Measurements from ENCODE around the gene PES1. TPM values are rescaled to one million over a fixed set of nuclear protein-coding genes. Genes with fewer than 3 reads are reported as not detected.
"Not testable (repeated sequence)": the region's sequence is repeated elsewhere in the genome, so short reads cannot be mapped to it uniquely, and the experiment has no call there.

Gene PES1
- total RNA-seq, 1 donor from 2014 or later = 68.2 TPM

GRCh38 chr22:30572840-30573593 is 18.7 kb downstream of the PES1 start:
- Mint-ChIP-seq H3K27me3 (ENCODE audit: low read depth) (peaks cover 48% of the 10 kb centered on the region), H3K4me1 (peaks cover 2% of the 10 kb centered on the region), H3K4me3 (no peak overlapping the region), H3K9me3 (peaks cover 4% of the 10 kb centered on the region), H3K27ac (no peak overlapping the region), H3K36me3 (peaks cover 8% of the 10 kb centered on the region)
- no peak for DNase-seq (ENCODE audit: low spot score in 2 of 2, unreplicated experiment in 2 of 2)
- no peak for TF ChIP-seq CTCF (IDR thresholded peaks at IDR 0.05; ENCODE audit: unreplicated experiment)

DNA sequence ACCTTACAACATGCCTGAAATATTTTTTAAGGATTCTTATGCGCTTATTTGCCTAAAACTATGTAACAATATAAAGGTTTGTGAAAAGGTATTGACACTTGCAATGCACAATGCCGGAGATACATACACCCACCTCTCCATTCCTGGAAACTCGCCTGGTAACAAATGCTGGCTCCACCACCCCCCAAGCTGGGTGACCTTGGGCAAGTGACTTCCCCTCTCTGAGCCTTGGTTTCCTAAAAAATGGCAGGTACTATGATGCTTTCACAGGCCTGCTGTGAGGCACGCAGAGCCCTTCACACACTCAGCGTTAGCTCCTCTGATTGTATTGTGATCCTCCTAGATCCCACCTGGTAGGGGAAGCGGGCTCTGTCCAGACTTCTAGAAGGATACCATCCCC is 19.5 kb downstream of the PES1 start:
- peaks cover 8% of the 10 kb centered on the region for H3K36me3 Mint-ChIP-seq
- peaks cover 4% of the 10 kb centered on the region for H3K9me3 Mint-ChIP-seq
- peaks cover 2% of the 10 kb centered on the region for H3K4me1 Mint-ChIP-seq
- no peak for DNase-seq (ENCODE audit: low spot score in 2 of 2, unreplicated experiment in 2 of 2)
- TF ChIP-seq CTCF (IDR thresholded peaks at IDR 0.05; ENCODE audit: unreplicated experiment) = no peak
- no peak overlapping the region for H3K4me3 Mint-ChIP-seq
- H3K27me3 Mint-ChIP-seq (ENCODE audit: low read depth) = peaks cover 52% of the 10 kb centered on the region
- no peak overlapping the region for H3K27ac Mint-ChIP-seq

- H3K36me3 Mint-ChIP-seq = no peaks in the 10 kb centered on the region
Measured at GRCh38 chr22:30569674-30570202, 22.0 kb downstream of the PES1 start.

GRCh38 chr22:30568137-30568805 is 23.4 kb downstream of the PES1 start:
- no peak overlapping the region for H3K27ac Mint-ChIP-seq
- H3K4me3 Mint-ChIP-seq = no peak overlapping the region
- H3K4me1 Mint-ChIP-seq = no peaks in the 10 kb centered on the region
- no peaks in the 10 kb centered on the region for H3K36me3 Mint-ChIP-seq
- H3K27me3 Mint-ChIP-seq (ENCODE audit: low read depth) = peaks cover 51% of the 10 kb centered on the region
- DNase-seq (ENCODE audit: low spot score in 2 of 2, unreplicated experiment in 2 of 2) = no peak
- H3K9me3 Mint-ChIP-seq = peaks cover 4% of the 10 kb centered on the region
- TF ChIP-seq CTCF (IDR thresholded peaks at IDR 0.05; ENCODE audit: unreplicated experiment) = no peak

More at GRCh38 chr22:30569674-30570202, 22.0 kb downstream of the PES1 start:
- TF ChIP-seq CTCF (IDR thresholded peaks at IDR 0.05; ENCODE audit: unreplicated experiment) = no peak
- Mint-ChIP-seq H3K9me3 (peaks cover 4% of the 10 kb centered on the region), H3K27me3 (ENCODE audit: low read depth) (peaks cover 58% of the 10 kb centered on the region), H3K27ac (no peak overlapping the region), H3K4me1 (no peaks in the 10 kb centered on the region), H3K4me3 (no peak overlapping the region)
- DNase-seq (ENCODE audit: low spot score in 2 of 2, unreplicated experiment in 2 of 2) = no peak

DNA sequence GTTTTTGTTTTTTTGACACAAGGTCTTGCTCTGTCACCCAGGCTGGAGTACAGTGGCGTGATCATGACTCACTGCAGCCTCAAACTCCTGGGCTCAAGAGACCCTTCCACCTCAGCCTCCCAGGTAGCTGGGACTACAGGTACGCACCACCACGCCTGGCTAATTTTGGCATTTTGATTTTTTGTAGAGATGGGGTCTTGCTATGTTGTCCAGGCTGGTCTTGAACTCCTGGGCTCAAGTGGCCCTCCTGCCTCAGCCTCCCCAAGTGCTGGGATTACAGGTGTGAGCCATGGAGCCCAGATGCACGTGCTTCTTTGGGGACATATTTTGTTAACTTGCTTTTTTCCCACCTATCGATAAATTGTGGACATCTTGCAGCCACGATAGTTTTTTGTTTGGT is 24.4 kb downstream of the PES1 start:
- H3K4me1 Mint-ChIP-seq; H3K36me3 Mint-ChIP-seq; H3K27ac Mint-ChIP-seq; DNase-seq (ENCODE audit: low spot score in 2 of 2, unreplicated experiment in 2 of 2); H3K4me3 Mint-ChIP-seq; H3K9me3 Mint-ChIP-seq: not testable (repeated sequence)
- peaks cover 41% of the 10 kb centered on the region for H3K27me3 Mint-ChIP-seq (ENCODE audit: low read depth)

DNA sequence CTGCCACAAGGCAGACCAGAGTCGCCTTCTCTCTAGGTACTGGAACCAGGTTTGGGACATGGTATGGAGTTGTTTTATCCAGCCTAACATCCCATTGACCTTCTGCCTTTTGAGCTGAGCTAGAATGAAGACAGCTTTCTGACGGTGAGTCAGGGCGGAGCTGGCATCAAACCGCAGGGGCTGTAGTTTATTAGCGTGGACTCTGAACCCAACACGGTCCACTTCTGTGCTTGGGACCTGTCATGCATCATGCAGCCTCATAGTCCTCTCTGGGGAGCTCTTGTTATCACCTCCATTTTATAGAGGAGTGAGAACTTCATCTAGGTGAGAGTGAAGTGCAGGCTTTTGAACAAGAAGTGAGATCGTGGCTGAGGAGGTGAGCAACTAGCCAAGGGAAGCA is 25.6 kb downstream of the PES1 start:
- no peak for DNase-seq (ENCODE audit: low spot score in 2 of 2, unreplicated experiment in 2 of 2)
- Mint-ChIP-seq H3K9me3 (peaks cover 4% of the 10 kb centered on the region), H3K4me1 (no peaks in the 10 kb centered on the region), H3K4me3 (no peak overlapping the region), H3K36me3 (no peaks in the 10 kb centered on the region), H3K27ac (no peak overlapping the region), H3K27me3 (ENCODE audit: low read depth) (peaks cover 34% of the 10 kb centered on the region)
- no peak for TF ChIP-seq CTCF (IDR thresholded peaks at IDR 0.05; ENCODE audit: unreplicated experiment)
